NOMO-1 treated with dmso at 0.1 percent for 144 hours (cell line): ENCODE measurements around the gene COPS3.
"Not testable (repeated sequence)": the region's sequence is repeated elsewhere in the genome, so short reads cannot be mapped to it uniquely, and the experiment has no call there.

ENCODE experiments used
- DNase-seq: peaks from one replicate; lab custom pipeline; 2025; ENCODE audit not compliant: unreplicated experiment; lab: John Stamatoyannopoulos, UW

The COPS3 gene

DNA sequence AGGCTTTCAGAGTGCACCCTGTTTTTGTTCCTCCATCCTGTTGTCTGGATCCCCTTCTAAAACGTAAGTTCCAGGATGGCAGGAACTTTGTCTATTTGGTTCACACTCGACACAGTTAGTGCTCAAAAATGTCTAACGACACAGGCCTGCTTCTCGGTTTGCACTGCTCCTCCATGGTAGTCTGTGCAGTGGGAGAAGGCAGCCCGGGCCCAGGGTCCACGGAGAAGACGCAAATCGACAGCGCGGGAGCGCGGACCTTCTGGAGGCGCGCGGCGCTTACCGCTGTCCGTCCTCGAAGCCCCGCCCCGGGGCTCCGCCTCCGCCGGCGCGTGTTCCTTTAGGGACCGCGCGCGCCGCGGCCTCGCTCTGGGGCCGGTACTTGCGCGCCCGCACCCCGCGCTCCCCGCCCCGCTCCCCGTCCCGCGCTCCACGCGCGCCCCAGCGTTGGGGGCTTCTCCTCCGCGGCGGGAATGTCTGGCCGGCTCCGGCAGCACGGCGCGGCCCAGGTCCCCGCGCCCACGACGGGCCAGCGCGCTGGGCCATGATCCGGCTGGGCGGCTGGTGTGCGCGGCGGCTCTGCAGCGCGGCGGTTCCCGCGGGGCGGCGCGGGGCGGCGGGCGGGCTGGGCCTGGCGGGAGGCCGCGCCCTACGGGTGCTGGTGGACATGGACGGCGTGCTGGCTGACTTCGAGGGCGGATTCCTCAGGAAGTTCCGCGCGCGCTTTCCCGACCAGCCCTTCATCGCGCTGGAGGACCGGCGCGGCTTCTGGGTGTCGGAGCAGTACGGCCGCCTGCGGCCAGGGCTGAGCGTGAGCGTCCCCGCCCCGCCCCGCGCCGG lies 22.2 kb upstream of the COPS3 start, which contains the start of gene NT5M:
Gene NT5M (plus strand): TSS at position 364 of the 837 bp plus-strand sequence. CDS start 178 bp downstream, at position 542.
- DNase-seq = peak; percentile 79

DNA sequence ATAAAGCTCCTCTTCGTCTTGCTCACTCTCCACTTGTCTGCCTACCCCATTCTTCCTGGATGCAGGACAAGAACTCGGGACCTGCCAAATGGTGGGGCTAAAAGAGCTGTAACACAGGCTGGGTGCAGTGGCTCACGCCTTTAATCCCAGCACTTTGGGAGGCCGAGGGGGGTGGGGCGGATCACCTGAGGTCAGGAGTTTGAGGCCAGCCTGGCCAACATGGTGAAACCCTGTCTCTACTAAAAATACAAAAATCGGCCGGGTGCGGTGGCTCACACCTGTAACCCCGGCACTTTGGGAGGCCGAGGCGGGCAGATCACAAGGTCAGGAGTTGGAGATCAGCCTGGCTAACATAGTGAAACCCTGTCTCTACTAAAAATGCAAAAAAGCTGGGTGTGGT lies 20.6 kb upstream of the COPS3 start:
- not testable (repeated sequence) for DNase-seq

DNA sequence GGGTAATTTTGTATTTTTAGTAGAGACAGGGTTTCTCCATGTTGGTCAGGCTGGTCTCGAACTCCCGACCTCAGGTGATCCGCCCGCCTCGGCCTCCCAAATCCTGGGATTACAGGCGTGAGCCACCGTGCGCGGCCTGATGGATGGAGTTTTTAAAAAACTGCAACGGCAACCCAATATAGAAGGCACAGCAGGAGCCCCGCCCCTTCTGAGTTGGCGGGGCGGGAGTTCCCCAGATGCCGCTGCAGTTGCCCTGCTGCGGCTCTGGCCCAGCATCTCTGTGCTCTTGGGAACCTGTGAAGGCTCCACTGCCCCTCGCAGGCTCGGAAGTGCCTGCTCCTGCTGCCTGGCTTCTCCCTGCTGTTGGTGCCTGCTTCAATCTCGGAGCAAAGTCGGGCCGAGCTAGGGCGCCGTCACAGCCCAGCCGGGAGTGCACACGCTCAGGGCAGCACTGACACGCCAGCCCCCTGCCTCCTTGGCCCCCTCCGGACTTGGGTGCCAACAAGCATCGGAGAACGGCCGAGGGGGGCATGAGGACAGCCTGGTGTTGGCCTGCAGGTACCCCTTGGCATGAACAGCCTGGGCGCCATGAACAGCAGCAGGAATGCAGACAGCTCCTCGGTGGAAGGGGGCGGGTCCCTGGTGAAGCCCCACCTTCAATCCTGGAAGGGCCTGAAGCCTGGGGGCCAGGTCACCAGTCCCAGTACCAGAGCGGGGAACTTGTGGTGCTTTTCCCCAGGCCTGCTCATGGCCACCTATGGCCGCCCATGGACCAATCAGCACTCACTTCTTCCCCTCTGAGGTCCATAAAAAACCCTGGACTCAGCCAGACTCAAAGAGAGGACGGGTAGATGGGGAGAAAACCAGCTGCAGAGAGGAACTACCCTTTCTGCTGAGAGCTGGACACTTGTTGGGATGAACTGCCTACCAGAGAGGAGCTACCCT lies 19.9 kb upstream of the COPS3 start:
- DNase-seq = no peak

DNA sequence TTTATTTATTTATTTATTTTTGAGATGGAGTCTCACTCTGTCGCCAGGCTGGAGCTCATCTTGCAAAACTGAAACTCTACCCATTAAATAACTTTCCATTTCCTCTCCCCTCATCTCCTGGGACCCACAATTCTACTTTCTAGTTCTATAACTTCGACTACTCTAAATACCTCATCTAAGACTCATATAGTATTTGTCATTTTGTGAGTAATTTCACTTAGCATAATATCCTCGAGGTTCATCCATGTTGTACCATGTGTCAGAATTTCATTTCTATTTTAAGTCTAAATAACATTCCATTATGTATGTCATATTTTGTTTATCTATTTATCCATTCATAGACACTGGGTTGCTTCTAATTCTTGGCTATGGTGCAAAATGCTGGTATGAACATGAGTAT lies 17.1 kb upstream of the COPS3 start:
- DNase-seq = no peak

DNA sequence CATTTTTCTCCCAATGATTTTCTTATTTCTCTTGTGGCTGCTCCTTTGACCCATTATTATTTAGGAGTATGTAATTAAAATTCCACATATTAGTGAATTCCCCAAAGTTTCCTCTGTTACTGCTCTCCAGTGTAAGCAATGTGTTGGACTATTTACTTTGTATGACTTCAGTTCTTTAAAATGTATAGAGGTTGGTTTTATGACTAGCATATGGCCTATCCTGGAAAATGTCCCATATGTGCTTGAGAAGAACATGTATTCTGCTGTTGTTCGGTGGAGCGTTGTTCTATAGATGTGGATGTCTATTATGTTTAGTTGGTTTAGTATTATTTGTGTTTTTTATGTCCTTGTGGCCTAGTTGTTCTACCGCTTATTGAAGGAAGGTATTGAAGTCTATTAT lies 16.2 kb upstream of the COPS3 start:
- DNase-seq = no peak

DNA sequence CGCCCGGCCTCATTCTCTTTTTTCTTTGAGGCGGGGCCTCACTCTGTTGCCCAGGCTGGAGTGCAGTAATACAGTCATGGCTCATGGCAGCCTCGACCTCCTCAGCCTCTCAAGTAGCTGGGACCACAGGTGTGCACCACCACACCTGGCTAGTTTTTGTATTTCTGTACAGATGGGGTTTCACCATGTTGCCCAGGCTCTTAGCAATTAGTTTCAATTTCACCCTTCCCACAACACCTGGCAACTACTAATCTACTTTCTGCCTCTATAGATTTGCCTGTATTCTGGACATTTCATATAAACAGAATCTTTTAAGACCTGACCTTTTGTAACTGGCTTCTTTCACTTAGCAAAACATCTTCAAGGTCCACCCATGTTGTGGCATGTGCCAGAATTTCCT lies 14.1 kb upstream of the COPS3 start:
- DNase-seq = no peak

DNA sequence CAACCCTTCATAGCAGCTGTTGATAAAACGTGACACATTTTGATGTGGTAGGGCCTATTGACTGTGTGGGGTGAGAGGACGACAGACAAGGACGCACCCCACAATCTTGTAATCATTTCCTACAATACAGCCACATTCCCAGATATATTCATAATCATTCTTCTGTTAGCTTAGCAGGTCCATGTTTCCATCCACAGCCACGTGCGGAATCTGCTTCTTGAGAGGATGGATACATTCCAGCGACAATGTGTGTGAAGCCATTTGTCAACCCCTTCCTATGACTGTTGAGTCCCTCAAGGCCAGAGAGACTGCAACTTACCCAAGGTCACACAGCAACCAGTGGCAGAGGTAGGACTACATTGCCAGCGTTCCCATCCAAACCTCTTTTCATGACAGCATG lies 8.7 kb upstream of the COPS3 start:
- no peak for DNase-seq

DNA sequence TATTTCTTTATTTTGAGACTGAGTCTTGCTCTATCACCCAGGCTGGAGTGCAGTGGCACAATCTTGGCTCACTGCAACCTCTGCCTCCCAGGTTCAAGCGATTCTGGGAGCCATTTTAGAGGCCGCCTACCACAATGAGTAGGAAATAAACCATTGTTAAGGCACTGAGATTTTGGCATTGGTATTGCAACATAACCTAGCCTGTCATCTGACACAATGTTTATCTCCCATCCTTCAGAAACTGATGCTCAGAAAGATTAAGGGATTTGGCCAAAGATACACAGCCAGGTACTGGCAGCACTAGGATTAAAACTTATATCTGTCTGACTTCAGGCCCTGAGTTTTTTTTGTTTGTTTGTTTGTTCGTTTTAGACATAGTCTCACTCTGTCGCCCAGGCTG lies 8.0 kb upstream of the COPS3 start:
- DNase-seq = no peak

DNA sequence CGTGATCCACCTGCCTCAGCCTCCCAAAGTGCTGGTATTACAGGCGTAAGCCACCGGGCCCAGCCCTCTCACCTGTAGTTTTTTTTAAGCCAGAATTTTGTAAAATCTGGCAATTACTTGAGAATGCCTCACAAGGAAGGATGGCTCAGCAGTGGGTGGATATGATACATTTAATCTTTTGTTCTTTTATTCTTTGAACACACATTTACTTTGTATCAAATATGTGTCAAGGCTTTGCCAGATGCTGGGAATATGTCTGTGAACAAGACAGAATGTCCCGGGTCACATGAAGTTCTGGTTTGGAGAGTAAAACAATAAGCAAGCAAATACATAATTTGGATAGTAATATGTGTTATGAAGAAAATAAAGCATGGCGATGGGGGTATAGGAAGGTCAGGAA lies 4.9 kb upstream of the COPS3 start:
- no peak for DNase-seq

DNA sequence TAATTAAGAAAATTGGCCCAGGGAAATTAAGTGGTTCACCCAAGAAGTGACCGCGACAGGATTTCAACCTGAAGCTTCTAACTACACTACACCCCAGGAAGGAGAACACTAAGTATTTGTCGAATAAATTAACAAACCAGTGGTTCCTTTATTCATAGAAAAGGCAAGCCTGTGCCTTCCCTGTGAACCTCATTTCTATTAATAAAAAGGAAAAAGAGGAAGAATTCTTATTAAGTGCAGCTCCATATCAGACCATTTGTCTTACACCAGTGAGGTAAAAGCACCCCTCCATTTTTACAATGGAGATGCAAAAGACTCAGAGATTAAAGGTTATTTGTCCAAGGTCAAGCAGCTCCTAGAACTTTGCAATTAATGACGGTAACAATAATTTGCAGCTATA lies 1.7 kb downstream of the COPS3 start:
- no peak for DNase-seq

DNA sequence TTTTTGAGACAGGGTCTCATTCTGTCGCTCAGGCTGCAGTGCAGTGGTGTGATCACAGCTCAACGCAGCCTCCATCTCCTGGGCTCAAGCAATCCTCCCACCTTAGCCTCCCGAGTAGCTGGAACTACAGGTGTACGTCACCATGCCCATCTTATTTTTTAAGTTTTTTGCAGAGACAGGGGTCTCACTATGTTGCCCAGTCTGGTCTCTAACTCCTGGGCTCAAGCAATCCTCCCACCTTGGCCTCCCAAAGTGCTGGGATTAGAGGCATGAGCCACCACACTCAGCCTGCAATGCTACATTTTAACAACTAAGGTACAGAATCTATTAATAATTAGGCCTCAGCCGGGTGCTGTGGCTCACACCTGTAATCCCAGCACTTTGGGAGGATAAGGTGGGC lies 3.6 kb downstream of the COPS3 start:
- DNase-seq = not testable (repeated sequence)

DNA sequence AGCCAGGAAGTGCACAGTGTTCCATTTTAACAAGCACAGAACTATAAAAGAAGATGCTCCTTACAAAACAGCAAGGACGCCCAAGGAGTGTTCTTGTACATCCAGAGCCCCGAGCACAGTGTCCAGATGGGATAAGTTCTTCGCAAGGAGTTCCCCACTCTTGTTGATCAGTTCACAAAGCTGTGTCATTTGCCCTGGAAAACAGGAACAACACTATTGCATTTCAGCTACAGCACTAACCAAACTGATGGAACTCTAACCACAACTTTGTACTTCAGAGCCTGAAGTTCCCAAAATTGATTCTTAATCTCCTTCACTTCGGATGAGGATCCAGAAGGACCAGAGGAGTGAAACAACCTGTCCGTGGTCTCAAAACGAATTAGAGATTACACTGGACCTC lies 5.1 kb downstream of the COPS3 start:
- peak; percentile 9 for DNase-seq

DNA sequence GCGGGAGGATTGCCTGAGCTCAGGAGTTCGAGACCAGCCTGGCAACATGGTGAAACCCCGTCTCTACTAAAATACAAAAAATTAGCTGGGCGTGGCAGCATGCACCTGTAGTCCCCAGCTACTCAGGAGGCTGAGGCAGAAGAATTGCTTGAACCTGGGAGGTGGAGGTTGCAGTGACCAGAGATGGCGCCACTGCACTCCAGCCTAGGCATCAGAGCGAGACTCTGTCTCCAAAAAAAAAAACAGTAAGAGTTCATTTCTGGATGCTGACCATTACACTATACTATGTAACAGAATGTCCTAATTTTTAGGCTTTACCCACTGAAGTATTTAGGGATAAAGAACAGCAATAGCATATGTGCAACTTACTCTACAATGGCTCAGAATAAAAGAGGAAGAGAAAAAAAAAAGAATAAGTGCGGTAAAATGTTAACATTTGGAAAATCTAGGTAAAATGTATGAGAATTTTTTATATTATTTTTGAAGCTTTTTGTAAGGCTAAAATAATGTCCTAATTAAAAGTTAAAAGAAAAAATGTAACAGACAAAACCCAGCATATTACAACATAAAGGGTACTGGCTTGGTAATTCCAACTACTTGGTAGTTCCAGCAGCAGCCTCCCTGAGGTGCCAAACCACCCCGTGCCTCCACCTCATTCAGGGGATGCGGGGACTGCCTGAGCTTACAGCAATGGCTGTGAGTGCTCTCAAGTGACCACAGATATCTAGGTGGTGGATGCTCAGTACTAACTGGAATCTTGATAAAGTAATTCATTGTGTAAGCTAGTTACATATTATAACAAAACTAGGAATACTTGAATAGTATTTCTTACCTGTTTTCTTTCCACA lies 10.9 kb downstream of the COPS3 start:
- no peak for DNase-seq

DNA sequence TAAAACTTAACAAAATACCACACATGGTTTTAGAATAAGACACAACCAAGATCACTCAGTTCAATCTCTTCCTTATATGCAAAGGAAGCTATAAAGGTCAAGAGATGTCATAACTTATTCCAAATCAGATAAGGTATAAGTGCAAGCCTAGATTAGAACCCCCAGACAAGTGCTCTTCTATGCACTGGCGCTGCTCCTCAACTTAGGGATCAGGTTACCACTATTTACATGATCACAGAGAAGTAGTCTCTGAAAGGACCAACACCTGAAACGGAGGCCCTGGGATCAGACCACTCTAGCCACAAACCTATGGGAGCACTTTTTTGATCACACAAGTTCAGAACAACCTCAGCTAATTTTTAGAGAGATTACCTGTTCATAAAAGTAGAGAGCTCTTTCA lies 16.6 kb downstream of the COPS3 start:
- no peak for DNase-seq

DNA sequence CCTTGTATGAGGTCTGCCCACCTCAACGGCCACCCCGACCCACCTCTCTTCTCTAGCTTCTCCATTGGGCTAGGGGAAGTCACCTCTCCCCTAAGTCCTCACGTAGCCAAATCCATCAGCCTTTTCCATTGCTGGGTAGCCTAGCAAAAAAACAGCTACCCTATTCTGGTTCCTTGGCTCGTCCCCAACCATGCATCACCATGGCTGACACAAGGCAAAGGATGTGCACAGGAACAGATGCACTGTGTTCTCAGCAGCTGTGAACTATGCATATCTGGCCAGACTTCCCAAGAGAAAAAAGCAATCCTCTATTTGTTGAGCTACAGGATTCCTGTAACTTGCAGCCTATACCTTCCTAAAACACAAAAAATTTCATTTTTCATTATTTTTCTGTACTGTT lies 22.0 kb downstream of the COPS3 start:
- no peak for DNase-seq

DNA sequence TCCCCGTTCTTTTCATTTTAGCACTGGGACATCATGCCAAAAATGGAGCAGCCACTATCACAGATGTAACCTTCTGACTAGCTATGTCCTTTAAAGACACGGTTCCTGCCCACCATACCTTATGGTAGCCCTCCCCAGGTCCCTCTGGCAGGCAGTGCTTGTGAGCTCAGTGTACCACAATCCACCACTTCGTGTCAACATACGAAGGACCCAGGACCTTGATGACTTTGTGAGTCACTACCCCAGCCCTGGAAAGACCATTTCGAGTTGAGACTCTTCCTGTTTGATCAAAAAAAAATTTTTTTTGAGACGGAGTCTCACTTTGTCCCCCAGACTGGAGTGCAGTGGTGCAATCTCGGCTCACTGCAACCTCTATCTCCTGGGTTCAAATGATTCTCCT lies 23.0 kb downstream of the COPS3 start:
- DNase-seq = no peak

DNA sequence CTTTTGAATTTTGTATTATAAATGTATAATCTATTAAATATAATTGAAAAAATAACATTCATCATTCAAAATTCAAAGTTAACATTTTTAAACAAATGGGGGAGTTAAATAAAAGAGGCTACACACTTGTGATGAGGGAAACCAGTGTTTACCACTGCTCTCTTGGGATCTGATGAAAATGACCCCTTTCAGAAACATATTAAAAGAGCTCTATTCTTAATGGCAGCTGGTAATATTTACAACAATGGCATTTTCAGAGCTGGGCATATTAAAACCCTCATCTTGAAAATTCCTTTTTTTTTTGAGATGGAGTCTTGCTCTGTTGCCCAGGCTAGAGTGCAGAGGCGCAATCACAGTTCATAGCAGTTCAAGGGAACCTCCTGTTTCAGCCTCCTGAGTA lies 24.7 kb downstream of the COPS3 start:
- DNase-seq = no peak

DNA sequence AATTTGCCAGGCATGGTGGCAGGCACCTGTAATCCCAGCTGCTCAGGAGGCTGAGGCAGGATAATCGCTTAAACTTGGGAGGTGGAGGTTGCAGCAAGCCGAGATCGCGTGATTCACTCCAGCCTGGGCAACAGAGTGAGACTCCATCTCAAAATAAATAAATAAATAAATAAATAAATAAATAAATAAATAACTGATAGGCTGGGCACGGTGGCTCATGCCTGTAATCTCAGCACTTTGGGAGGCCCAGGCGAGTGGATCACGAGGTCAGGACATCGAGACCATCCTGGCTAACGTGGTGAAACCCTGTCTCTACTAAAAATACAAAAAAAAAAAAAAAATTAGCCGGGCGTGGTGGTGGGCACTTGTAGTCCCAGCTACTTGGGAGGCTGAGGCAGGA lies 25.4 kb downstream of the COPS3 start:
- DNase-seq = not testable (repeated sequence)

DNA sequence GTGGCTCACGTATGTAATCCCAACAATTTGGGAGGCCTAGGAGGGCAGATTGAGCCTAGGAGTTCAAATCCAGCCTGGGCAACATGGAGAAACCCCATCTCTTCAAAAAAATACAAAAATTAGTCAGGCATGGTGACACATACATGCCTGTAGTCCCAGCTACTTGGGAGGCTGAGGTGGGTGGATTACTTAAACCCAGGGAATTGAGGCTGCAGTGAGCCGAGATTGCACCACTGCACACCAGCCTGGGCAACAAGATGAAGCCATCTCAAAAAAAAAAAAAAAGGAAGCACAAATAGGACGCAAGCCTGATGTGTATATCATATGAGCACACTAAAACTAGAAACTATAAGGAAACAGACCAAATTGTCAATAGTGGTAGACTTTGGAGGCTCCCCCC lies 27.0 kb downstream of the COPS3 start:
- no peak for DNase-seq

DNA sequence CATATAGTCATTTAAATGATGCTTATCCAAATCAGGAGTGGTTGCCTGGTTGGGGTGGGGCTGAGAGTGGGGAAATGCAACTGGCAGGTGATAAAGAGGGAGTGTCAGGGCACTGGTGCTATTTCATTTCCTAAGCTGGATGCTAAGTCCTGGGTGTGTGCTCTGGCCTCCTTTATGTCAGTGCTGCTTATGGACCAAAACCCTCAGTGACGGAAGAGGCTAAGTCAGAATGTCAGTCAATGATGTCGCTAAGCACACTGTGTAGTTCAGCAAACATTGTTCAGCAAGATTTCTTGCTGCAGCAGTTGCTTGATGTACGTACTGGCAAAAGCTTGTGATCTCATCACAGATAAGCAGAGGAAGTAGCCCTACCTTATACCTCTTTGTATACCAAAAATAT lies 27.6 kb downstream of the COPS3 start:
- no peak for DNase-seq

DNA sequence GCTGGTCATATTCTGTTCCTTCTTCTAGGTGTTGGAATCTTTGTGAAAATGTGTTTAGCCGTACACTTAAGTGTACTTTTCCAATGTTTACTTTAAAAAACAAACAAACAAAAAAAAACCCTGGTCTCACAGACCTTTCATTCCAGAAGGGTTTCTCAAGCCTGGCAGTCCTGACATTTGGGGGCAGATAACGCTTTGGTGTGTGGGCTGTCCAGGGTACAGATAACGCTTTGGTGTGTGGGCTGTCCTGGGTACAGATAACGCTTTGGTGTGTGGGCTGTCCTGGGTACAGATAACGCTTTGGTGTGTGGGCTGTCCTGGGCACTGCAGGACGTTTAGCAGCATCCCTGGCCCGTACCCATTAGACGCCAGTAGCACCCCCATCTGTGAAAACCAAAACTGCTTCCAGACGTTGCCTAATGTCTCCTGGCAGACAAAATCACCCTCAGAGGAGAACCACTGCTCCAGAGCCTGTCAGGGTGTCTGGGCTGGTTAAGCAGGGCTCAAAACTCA lies 28.8 kb downstream of the COPS3 start:
- DNase-seq = no peak
